ENCODE measurements around the gene PADI2. TPM values are rescaled to one million over a fixed set of nuclear protein-coding genes. Genes with fewer than 3 reads are reported as not detected.

The PADI2 gene
- total RNA-seq, 2 experiments from 2014 or later = 0.25 to 0.30 TPM

DNA sequence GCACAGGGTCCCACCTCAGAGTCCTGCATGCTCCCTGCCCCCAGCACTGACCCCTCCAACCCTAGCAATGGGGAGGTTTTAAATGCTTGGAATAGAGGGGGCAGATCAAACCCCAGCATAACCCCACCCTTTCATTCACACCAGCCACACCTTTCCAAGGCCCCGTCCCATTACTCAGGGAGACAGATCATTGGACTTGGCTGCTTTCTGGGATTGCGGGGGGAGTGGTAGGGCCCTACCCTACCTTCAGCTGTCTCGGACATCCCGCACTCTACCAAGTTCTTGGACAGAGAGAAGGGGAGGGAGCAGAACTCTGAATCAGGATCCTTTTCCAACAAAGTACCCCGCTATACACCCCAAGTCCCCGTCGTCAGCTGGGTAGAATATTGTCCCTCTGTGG is 983 bp downstream of the PADI2 start:
- peaks cover 0 to 4% of the 10 kb centered on the region in 2 experiments for H3K9me3 ChIP-seq (ENCODE audit: control insufficient read depth in 1 of 2, insufficient read depth in 1 of 2, low read length in 2 of 2)
- DNase-seq (no peak), ATAC-seq (ENCODE audit: poor library complexity) (no peak)
- intact Hi-C loops (cut with DNase I, micrococcal nuclease) = no loop called here
- H3K27me3 ChIP-seq (ENCODE audit: control insufficient read depth in 1 of 2, insufficient read depth in 2 of 2, low read length in 2 of 2) = peaks cover 25 to 40% of the 10 kb centered on the region in 2 experiments
- peaks cover 11% of the 10 kb centered on the region for H3K4me1 Mint-ChIP-seq (ENCODE audit: low read depth)
- ChIA-PET CTCF (no interaction called here), POLR2A (no interaction called here)
- H3K36me3 Mint-ChIP-seq (ENCODE audit: low read depth) = no peaks in the 10 kb centered on the region
- peaks cover 16% of the 10 kb centered on the region for H3K4me1 ChIP-seq (ENCODE audit: insufficient read depth, low read length)
- no peak overlapping the region for H3K4me3 ChIP-seq (ENCODE audit: low read length)
- TF ChIP-seq, protein P1, sequence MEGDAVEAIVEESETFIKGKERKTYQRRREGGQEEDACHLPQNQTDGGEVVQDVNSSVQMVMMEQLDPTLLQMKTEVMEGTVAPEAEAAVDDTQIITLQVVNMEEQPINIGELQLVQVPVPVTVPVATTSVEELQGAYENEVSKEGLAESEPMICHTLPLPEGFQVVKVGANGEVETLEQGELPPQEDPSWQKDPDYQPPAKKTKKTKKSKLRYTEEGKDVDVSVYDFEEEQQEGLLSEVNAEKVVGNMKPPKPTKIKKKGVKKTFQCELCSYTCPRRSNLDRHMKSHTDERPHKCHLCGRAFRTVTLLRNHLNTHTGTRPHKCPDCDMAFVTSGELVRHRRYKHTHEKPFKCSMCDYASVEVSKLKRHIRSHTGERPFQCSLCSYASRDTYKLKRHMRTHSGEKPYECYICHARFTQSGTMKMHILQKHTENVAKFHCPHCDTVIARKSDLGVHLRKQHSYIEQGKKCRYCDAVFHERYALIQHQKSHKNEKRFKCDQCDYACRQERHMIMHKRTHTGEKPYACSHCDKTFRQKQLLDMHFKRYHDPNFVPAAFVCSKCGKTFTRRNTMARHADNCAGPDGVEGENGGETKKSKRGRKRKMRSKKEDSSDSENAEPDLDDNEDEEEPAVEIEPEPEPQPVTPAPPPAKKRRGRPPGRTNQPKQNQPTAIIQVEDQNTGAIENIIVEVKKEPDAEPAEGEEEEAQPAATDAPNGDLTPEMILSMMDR (IDR thresholded peaks at IDR 0.05) = no peak
- peaks cover 72% of the 10 kb centered on the region for H3K27me3 Mint-ChIP-seq
- no peak overlapping the region for H3K27ac Mint-ChIP-seq
- H3K36me3 ChIP-seq (ENCODE audit: insufficient read depth, low read length) = no peaks in the 10 kb centered on the region
- no peak overlapping the region for H3K27ac ChIP-seq (ENCODE audit: low read depth in 1 of 2, low read length in 2 of 2)
- no peaks in the 10 kb centered on the region for H3K9me3 Mint-ChIP-seq
- no peak overlapping the region for H3K4me3 Mint-ChIP-seq

DNA sequence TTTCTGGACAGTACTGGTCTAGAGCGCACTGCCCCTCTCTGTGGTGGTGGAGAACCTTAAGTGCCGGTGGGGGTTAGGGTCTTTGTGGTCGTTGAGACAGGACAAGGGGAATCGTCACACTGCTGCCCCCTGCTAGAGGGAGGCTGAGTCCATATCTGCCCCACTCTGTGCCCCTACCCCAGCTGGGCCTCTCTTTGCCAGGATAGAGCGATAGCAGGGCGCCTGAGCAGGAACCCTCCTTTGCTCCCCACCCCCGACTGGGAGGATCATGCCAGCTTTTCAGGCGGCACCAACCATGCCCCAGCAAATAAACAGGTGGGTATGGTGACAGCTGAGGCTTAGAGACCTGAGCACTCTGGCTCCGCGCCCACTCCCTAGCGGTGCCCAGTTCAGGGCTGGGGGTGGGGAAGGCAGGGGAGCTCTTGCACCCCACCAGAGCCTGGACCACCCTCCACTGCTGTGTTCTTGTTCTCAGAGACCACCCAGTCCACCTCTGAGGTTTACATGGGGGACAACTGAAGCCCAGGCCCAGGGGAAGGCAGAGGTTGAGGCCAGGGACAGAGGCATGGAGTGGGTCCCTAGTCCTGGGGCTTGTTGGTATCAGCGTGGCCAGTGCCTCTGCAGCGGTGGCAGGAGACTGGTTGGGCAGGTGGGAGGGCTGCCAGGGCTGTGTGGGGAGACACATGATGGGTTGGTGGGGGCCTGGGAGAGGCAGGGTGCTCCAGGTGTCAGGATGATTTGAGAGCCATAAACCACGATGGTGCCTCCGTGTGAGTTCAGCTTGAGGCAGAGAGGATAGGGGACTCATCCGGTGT is 1.6 kb downstream of the PADI2 start:
- H3K4me3 Mint-ChIP-seq = no peak overlapping the region
- intact Hi-C loops (cut with DNase I, micrococcal nuclease) = no loop called here
- TF ChIP-seq, protein P1 (IDR thresholded peaks at IDR 0.05) = no peak

DNA sequence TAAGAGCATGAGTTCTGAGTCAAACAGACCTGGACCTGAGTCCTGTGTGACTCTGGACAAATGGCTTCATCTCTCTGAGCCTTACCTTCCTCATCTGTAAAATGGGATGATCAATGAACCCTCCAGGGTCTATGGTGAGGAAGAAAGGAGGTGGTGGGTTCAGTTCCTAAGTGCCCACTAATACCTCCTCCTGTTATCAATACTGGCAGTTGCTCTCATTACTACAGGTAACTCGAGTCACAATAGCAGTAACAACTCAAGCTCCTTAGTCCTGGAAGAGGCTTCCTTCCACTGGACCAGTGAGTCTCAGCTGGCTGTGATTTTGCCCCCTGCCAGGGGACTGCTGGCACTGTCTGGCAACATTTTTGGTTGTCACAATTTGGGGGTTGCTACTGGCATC is 2.6 kb downstream of the PADI2 start:
- no peak overlapping the region for H3K4me3 Mint-ChIP-seq
- peaks cover 11% of the 10 kb centered on the region for H3K4me1 Mint-ChIP-seq (ENCODE audit: low read depth)
- peaks cover 69% of the 10 kb centered on the region for H3K27me3 Mint-ChIP-seq
- Histone ChIP-seq H3K27me3 (ENCODE audit: control insufficient read depth in 1 of 2, insufficient read depth in 2 of 2, low read length in 2 of 2) (peaks cover 25 to 40% of the 10 kb centered on the region in 2 experiments), H3K36me3 (ENCODE audit: insufficient read depth, low read length) (no peaks in the 10 kb centered on the region), H3K4me1 (ENCODE audit: insufficient read depth, low read length) (peaks cover 16% of the 10 kb centered on the region), H3K9me3 (ENCODE audit: control insufficient read depth in 1 of 2, insufficient read depth in 1 of 2, low read length in 2 of 2) (peaks cover 0 to 4% of the 10 kb centered on the region in 2 experiments), H3K27ac (ENCODE audit: low read depth in 1 of 2, low read length in 2 of 2) (no peak overlapping the region), H3K4me3 (ENCODE audit: low read length) (no peak overlapping the region)
- H3K27ac Mint-ChIP-seq = no peak overlapping the region
- DNase-seq = no peak
- ChIA-PET CTCF (no interaction called here), POLR2A (no interaction called here)
- TF ChIP-seq, protein P1 (IDR thresholded peaks at IDR 0.05) = no peak
- ATAC-seq (ENCODE audit: poor library complexity) = no peak
- intact Hi-C loops (cut with DNase I, micrococcal nuclease) = no loop called here
- no peaks in the 10 kb centered on the region for H3K36me3 Mint-ChIP-seq (ENCODE audit: low read depth)
- H3K9me3 Mint-ChIP-seq = no peaks in the 10 kb centered on the region

More for the DNA sequence above, 1.6 kb downstream of the PADI2 start:
- H3K36me3 Mint-ChIP-seq (ENCODE audit: low read depth) = no peaks in the 10 kb centered on the region
- ATAC-seq (ENCODE audit: poor library complexity) = no peak
- peaks cover 72% of the 10 kb centered on the region for H3K27me3 Mint-ChIP-seq
- peaks cover 11% of the 10 kb centered on the region for H3K4me1 Mint-ChIP-seq (ENCODE audit: low read depth)
- Histone ChIP-seq H3K27me3 (ENCODE audit: control insufficient read depth in 1 of 2, insufficient read depth in 2 of 2, low read length in 2 of 2) (peaks cover 25 to 40% of the 10 kb centered on the region in 2 experiments), H3K27ac (ENCODE audit: low read depth in 1 of 2, low read length in 2 of 2) (no peak overlapping the region), H3K9me3 (ENCODE audit: control insufficient read depth in 1 of 2, insufficient read depth in 1 of 2, low read length in 2 of 2) (peaks cover 0 to 4% of the 10 kb centered on the region in 2 experiments), H3K4me1 (ENCODE audit: insufficient read depth, low read length) (peaks cover 16% of the 10 kb centered on the region), H3K4me3 (ENCODE audit: low read length) (no peak overlapping the region), H3K36me3 (ENCODE audit: insufficient read depth, low read length) (no peaks in the 10 kb centered on the region)
- H3K27ac Mint-ChIP-seq = no peak overlapping the region
- ChIA-PET POLR2A (no interaction called here), CTCF (no interaction called here)
- no peaks in the 10 kb centered on the region for H3K9me3 Mint-ChIP-seq
- DNase-seq = no peak
